GM19025 (cell line): ENCODE data around the gene PTPRQ.

ENCODE experiments used
- ATAC-seq: cut with Tn5 transposase; IDR thresholded peaks from one replicate; pipeline ENCODE4 v1.9.1; 2021; ENCODE audit warnings: mild to moderate bottlenecking, low read depth, moderate library complexity; ENCODE audit not compliant: unreplicated experiment

The PTPRQ gene, protein sequence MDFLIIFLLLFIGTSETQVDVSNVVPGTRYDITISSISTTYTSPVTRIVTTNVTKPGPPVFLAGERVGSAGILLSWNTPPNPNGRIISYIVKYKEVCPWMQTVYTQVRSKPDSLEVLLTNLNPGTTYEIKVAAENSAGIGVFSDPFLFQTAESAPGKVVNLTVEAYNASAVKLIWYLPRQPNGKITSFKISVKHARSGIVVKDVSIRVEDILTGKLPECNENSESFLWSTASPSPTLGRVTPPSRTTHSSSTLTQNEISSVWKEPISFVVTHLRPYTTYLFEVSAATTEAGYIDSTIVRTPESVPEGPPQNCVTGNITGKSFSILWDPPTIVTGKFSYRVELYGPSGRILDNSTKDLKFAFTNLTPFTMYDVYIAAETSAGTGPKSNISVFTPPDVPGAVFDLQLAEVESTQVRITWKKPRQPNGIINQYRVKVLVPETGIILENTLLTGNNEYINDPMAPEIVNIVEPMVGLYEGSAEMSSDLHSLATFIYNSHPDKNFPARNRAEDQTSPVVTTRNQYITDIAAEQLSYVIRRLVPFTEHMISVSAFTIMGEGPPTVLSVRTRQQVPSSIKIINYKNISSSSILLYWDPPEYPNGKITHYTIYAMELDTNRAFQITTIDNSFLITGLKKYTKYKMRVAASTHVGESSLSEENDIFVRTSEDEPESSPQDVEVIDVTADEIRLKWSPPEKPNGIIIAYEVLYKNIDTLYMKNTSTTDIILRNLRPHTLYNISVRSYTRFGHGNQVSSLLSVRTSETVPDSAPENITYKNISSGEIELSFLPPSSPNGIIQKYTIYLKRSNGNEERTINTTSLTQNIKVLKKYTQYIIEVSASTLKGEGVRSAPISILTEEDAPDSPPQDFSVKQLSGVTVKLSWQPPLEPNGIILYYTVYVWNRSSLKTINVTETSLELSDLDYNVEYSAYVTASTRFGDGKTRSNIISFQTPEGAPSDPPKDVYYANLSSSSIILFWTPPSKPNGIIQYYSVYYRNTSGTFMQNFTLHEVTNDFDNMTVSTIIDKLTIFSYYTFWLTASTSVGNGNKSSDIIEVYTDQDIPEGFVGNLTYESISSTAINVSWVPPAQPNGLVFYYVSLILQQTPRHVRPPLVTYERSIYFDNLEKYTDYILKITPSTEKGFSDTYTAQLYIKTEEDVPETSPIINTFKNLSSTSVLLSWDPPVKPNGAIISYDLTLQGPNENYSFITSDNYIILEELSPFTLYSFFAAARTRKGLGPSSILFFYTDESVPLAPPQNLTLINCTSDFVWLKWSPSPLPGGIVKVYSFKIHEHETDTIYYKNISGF (N-terminal part only)

DNA sequence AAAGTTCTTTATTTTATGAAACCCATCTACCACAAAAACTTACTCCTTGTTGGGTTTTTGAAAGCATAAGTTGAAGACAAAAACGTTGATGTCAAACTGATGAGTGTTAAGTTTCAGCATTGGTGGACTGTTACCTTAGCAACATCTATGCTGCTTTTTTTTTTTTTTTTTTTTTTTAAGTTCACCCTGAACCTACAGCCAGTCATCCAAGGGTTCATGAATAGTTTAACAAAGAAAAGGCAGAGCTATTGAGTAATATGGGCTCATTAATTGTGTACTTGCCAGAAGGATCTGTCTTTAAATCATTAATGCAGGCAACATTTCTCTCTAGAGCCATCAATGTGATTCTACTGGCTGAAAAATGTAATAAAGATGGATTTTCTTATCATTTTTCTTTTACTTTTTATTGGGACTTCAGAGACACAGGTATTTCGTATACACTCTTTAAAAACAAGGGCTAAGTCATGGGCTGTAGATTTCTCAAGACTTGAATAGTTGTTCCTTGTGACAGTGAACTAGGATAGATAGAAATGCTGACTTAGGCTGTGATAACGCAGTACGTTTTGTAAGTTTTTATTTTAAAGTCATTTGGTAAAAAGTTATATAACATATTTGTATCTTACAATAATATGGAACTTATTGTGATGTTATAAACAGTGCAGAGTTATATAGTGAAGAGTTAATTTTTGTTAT is at the start of gene PTPRQ:
TSS of gene PTPRQ (plus strand) at position 262 of the 693 bp plus-strand sequence. CDS start at position 373, 111 bp downstream.
- no peak for ATAC-seq

DNA sequence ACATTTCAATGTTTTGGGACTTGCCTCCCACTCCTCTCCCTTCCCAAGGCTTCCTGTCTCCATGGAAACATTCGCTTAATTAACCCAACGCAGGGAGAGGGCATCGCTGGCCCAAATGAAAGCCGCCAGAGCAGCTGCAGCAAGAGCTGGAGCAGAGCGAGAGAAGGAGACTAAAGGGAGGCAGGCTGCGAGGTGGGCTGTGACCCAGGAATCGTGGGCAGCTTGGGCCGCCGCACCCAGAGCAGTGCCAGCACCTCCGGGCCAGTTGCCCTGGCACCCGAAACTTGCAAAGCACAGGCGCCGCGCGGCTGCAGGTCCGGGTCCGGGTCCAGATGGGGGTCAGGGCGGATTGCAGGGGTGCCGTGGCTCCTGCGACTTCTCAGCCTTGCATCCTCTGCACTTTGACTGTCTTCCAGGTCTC is 43.5 kb upstream of the PTPRQ start:
- no peak for ATAC-seq

DNA sequence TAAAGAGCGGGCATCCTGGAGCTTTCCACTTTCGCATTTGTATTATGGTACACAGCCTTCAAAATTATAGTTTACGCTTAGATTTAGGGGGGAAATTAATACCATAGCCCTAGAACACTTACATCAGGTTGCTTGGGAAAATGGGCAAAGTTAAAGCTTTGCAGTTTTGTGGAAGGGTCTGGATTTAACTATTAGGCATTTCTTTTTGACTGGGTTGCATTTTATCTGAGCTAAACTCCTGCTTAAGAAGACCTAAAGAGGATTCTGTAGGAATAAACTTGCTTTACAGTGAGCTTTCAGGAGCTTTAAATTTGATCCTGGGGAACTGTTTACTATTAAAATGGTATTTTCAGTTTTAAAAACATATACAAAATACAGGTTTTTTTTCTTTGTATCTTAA is 42.8 kb upstream of the PTPRQ start:
- ATAC-seq: no peak

DNA sequence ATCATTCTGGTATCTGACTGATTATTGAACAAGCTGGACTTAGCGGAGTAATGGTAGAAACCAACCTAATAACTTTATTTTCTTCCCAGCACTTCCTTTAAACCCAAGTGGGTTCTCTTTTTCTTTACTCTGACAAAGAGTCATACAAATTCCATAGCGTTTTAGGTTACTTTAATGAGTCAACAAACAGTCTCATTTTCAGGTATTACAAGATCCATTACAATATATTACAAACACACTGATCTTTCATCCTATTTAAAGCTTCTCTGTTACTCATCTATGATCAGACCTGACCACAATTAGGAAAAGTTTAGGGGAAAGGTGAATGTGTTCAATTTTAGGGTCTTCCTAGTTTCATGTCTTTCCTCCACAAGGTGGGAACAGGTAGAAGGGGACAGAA is 39.4 kb upstream of the PTPRQ start:
- ATAC-seq: no peak

DNA sequence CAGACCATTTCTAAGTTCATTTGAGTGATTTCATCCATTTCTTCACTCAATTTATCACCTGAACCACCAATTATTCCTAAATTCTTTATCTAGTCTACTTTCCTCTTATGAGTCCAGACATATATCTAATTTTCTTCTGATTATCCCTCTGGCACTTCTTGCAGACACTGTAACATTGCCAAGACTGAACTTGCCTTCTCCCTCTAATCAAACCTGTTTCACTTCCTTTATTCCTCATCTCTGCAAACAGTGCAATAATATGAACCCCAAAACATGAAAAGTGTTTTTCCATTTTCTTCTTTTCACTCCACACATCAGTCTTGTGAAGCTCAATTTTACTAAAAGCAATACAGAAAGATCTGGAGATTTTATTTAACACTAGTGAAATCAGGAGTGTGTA is 37.8 kb upstream of the PTPRQ start:
- no peak for ATAC-seq

DNA sequence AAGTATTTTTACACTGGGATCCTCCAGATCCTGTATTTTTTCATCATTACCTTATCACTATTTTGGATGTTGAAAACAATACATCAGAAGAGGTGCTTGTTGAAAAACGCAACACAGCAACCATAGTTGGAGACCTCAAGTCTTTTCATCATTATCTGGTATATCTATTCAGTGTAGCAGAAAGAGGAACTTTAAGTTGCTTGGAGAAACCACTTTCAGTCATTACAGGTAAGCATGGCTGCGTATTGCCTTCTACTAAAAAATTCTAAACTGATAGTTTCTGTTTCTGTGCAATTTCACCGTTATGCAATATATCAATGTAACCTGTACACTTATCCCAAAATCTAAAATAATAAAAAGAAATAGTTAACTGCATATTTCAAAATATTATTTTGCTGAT is 32.2 kb upstream of the PTPRQ start:
- ATAC-seq: no peak

DNA sequence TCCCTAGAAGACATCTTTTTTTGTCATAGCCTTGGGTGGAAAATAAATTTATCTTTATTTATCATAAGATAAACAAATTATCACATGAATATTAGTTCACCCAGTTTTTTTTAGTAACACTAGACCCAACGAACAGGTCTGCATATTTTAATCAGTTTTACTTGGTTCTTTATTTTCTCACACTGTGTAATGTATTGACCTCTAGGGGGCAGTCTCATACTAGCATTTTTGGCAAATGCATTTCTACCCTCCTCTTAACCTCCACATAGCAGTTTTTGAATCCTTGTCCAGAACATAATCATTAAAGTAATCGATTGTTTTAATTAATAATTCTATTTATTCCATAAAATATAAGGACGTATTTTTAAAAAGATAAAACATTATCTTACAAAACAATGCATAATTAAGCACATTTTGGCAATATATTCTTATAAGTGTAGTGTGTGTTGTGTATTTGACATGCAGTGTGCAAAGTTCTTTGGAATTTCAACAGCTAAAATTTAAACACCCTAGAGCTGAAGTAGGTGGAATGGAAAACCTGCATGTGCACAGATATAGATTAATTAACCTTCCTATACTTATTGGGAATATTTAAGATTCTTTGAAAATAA is 31.6 kb upstream of the PTPRQ start:
- no peak for ATAC-seq

DNA sequence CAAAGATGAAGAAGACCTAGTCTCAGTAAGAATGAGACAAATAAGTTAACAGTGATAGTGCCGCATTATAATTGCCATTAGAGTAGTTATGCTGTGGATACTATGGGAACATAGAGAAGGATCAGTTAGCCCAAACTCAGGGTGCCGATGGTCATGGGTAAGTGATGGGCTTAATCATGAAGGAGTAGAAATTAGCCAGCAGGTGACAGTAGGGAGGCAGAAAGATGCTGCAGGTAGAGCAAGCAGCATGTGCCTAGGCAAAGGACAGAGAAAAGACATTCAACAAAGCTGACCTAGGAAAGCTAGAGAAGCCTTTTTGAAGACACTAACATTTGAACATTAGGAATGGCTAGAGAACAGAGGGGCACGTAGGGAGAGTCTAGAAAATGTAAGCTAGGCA is 30.6 kb upstream of the PTPRQ start:
- no peak for ATAC-seq

DNA sequence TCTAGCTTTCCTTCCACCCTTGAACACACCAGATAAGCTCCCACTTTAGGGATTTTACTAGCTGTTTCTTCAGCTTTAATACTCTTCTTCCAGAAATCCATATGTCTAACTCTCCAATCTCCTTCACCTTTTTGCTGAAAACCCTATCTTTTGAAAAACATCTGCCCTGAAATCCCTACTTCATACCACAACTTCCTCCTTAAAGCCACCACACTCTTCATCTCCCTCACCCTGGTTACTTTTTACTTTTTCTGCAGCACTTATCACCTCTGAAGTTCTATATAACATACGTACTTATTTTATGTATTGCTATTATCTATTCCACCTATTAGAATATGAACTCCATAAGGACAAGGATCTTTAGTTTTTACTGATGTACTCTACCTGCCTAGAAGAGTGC is 28.6 kb upstream of the PTPRQ start:
- no peak for ATAC-seq

DNA sequence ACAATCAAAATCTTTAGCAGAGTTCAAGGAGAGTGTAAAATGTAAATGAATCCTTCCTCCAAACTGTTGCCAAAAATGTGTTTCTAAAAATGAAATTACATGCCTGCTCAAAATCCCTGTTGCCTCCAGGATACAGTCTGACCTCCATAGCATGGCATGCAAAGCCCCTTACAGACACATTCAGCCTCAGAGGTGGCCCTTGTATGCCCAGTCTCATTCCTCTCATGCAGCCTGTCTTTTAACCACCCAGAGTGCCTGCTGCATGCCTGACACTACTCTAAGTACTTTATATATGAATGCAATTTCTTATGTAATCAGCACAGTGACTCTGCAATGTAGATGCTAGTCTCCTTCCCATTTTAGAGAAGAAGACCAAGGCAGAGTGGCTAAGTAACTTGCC is 24.4 kb upstream of the PTPRQ start:
- ATAC-seq: no peak

DNA sequence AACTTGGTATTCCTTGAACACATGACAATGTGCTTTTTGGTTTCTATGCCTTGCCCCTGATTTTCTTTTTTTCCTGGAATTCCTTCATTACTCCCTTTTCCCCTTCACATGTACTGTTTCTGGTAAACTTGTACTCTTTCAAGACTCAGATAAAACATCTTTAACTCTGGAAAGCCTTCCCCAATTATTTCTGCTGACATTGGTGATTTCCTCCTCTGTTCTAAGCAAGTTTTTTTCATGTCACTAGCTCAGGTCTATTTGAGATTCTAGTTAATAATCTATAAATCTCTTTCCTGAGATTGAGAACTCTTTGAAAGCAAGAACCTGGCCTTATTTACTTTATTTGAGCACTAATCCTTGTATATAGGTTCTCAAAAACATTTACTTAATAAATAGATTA is 24.0 kb upstream of the PTPRQ start:
- no peak for ATAC-seq

DNA sequence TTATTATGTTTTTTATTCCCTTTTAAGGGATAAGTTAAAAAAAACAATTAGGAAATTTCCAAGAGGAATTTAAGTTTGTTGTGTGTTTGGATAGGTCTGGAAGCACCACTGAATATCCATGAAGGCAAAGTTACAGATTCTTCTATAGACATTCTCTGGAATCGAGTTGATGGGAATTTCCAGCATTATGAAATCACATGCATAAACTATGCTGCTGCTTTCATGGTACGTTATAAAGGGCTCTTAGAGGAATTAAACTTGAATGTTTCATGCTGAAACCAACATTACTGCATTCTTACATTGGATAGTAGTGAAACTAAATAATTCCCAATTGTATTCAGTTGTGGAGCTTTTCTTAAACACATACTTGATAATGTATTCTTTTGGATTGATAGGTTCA is 21.5 kb upstream of the PTPRQ start:
- no peak for ATAC-seq

DNA sequence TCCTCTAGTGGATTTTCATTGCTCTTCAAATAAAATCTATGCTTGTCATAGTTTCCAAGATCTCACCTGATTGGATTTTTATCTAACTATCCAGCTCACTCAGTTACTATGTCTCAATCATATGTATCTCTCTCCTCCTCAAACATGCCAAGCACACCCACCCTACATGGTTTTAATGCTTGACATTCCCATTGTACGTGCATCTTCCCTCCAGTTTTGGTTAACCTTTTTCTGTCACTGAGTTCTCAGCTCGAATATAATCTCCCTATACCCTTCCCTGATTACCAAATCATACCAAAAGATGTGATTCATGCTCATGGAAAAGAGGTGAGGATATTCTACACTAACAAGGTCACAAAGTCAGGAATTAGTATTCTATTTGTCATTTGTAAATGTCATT is 12.0 kb upstream of the PTPRQ start:
- ATAC-seq: no peak

DNA sequence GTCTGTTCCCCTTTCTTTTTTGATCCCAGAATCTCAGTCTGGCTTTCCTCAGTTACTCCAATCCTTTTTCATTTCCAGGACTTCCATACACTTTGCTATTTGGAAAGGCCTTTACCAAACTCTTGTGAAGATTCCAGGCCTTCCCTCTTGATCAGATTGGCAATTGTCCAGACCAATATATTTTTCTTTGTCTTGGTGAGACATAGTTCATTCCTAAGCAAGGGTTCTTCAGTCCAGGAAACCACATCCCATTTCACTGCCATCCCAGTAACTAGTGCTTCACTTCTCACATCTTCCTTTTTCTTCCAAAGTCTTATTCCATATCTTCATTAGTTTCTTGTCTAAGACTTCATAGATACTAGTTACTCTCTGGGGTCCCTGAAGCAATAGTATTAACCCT is 2.1 kb upstream of the PTPRQ start:
- no peak for ATAC-seq

DNA sequence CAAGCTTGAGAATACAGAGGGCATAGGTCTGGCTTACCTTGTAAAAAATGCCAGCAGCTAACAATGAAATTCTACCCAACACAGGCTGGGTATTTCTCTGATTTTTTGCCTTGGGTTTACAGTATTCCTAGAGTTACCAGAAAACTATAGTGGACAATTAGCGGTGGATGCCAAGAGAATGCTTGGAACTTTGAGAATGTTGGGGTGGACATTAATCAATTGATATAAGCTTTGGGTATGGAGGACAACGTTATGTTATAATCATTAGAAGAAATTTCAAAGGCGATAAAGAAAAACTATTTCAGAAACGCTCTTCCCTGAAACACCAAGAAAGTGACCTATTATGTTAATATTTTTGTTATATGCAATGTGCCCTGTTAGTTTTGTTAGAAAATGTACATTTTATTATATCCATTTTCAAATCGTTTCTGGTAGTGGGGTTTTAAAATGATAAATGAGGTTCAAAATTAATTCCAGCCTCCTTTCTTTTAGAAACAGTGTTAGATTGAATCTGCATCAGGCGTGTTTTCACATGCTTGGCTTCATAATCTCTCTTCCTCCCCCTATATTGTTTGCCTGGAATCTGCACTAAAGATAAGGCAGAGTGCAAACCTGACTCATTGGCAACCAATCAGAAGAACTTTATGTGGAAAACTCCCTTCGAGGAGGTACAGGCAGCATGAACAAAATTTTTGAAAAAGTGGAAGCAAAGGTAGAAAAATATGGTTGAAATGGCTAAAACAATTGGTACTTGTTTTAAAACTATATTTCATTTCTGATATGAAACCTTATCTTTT is 1.4 kb upstream of the PTPRQ start:
- no peak for ATAC-seq

DNA sequence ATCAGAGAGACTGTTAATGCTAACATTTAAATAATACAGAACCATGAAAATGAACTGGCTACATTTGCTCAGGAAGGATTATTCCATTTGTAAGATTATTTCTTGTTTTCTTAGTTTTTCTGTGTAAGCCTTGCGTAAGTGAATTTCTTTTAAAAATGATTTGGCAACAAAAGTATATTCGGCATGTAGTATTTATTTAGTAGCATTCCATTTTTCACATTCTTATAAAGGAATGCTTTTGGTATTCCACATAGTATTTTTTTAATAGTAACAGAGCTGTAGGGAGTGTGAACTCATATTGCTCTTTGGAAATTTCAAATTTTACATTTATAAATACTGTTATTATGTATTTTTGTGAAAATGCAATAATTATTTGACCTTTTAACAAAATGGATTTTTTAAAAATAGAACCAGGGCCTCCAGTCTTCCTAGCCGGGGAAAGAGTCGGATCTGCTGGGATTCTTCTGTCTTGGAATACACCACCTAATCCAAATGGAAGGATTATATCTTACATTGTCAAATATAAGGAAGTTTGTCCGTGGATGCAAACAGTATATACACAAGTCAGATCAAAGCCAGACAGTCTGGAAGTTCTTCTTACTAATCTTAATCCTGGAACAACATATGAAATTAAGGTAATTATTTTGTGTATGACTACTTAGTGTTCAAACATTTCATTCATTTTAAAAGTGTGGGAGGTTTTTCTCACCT is 1.2 kb downstream of the PTPRQ start:
- no peak for ATAC-seq

DNA sequence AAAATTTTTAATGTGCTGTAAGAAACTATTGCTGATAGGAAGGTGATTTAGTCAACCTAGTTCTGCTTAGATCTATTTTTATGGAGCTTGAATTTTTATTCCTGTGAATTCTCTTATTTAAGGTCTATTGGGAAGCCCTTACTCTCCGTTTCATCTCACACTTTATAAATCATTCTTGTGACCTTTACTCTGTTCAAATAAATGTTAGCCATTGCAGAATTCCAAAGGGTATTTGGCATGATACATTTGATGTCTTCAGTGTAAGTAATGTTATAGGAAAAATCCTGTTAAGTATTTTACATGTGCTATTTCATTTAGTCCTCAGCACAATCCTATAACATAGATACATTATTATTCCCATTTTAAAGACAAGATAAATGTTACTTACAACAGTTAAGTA is 12.5 kb downstream of the PTPRQ start:
- no peak for ATAC-seq

DNA sequence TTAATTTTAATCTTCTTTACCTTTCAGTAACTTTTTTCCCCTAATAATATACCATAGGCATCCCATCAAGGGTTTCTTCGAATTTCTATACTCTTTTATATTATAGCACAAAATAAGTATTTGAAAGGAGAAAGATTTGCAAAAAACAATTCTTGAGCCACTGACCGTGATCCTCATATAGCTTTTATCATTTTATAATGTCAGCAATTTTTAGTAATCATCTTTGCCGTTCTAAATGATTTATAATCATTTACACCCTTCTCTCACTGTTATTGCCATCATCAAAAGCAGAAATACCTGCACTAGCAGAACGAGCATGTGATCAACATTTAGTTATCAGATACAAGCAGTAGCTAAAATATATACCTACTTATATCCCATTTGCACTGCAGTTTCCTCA is 16.9 kb downstream of the PTPRQ start:
- ATAC-seq: no peak
